ENCODE results near the gene MAGEF1.
"Not testable (repeated sequence)": the region's sequence is repeated elsewhere in the genome, so short reads cannot be mapped to it uniquely, and the experiment has no call there.

Gene MAGEF1

DNA sequence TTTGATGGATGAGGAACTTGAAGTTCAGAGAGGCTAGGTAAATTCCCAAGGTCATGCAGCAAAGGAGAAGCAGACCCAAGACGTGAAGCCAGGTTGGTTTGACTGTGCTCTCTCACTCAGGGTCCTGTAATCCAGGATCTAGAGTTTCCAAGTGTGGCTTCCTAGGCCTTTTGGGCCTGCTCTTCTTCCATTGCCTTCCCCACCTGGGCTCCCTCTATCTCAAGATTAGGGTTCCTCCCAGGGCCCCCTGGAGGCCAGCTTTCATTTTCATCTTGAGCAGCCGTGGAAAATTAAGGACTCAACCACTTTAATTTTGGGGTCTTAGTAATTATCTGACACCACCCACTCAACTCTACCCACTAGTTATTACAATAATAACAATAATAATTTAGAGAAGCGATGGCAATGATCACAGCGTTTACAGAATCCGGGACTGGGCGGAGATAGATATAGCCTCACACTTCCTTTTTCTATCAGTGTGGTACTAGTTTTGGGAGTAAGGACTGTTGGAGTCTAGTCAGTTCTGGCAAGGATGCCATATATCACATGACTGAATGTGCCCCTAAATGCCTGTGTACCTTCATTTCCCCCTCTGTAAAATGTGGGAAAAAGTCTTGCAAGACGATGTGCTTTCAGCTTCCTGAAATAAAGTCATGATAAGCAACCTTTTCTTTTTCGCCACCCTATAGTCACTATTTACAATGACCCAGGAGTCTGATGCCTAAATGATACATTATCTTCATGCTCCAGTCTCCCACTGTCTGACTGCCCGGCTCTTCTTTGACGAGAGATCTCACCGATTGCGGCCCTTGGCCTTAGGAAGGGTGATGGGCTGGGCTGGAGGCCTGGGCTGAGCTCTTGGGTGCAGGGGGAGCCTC lies 30.2 kb upstream of the MAGEF1 start:
- no peak for DNase-seq

DNA sequence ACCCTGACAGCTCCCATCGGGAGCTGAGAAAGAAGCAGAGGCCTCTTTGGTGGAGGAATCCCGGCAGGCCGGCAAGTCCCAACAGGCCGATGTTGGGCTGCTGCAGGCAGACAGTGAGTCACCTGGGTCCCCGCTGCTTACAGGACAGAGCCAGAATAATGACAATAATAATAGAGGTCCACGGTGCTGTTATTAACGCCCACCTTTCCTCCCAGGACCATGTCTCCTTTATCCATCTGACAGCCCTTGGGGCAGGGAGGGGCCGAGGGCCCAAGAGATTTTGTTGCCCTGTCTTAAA lies 29.3 kb upstream of the MAGEF1 start:
- no peak for DNase-seq

DNA sequence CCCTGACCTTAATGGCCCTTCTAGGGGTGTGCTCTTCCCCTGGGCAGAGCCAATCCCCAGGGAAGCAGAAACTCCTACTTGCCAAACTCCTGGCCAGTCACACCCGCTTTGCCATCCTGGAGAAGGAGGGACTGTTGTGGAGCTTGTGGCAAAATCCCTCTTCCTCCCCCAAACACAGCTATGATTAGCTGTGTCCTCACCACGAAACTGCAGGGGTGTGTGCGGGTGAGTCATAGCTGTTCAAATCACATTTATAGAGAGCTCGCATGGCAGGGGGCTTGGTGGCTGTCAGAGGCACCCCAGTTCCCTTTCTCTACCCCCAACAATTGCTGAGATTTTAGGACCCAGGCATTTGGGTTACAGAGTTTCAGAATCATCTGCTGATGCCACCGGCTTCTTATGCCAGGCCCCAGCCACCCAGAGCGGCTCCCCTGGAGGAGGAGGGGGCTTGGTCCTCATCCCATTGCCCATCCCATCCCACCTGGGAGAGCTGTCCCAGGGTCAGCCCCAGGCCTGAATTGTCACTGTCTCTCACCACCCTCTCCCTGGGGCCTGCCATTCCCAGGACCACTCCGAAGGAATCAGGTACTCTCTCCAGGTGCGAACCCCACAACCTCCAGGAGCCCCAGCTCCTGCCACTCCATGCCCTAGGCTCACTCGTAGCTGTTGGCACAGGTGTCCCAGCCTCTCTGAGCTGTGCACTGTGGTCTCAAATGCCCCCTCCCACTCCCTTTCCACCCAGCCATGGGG lies 28.8 kb upstream of the MAGEF1 start:
- no peak for DNase-seq

DNA sequence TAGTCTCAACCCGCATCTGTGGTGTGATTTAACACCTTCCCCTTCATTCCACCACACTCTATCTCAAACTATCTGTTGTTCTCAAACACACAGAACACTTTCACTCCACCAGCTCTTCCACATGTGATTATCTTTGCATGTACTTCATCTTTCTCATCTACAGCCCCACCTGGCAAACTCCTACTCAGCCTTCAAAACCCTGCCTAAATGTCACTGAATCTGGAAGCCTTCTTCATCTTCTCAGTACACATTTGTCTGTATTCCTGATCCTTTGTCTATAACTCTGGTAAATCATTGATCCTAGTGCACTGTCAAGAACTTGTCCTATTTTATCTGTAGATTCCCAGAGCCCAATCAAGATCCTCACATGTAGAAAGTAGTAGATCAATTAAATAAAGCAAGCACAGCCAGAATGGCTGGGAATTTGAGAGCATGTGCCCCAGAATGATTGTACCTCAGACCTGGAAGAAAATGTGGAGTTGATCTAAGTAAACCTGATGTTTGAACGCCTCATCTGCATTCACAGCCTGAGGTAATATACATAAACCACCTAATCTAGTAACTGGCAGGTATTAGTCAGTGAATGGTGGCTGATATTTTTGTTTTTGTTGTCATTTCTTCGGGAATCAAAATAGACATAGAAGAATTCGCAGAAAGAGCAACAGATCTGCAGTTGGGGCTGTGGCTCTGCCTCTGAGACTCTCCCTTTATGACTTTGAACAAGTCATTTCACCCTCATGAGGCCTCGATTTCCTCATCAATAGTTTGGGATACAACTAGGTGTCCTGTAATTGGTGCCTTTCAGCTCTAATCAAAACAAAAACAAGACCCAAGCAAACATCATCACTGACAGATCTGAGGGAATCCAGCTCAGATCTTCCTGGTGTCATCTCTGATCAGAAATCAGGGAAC lies 28.0 kb upstream of the MAGEF1 start:
- no peak for DNase-seq

DNA sequence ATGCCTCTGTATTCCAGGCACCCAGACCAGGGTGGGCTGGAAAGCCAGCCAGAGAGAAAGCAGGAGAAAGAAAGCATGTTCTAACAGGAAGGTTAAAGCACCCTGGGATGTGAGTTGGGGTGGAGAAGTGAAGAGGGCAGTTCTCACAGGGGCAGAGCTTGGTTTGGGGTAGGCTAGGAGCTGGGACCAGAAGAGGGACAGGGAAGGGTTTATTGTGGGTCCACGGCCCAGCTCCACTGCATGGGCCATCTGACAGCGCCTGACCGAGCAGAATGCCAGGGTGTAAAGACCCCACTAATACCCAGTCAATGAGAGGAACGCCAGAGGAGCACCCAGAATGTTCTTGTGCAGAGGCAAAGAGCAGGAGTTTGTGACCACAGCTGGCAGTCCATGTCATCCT lies 27.1 kb upstream of the MAGEF1 start:
- DNase-seq = no peak

DNA sequence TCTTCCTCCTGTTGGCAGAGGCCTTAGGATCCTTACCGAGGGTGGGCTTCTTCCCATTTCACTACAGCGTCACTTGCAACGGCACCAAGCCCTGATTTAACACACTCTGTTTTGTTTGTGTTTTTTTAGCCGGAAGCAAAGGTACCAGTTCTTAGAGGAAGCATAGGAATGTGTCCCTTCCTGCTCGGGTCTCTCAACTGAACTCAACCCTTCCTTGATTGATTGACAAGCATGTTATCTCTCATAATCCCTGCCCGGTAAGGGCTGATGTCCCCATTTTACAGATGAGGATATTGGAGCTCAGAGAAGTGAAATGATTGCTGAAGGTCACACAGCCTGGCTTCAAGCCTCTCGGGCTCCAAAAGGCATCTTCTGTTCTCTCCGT lies 26.6 kb upstream of the MAGEF1 start:
- no peak for DNase-seq

DNA sequence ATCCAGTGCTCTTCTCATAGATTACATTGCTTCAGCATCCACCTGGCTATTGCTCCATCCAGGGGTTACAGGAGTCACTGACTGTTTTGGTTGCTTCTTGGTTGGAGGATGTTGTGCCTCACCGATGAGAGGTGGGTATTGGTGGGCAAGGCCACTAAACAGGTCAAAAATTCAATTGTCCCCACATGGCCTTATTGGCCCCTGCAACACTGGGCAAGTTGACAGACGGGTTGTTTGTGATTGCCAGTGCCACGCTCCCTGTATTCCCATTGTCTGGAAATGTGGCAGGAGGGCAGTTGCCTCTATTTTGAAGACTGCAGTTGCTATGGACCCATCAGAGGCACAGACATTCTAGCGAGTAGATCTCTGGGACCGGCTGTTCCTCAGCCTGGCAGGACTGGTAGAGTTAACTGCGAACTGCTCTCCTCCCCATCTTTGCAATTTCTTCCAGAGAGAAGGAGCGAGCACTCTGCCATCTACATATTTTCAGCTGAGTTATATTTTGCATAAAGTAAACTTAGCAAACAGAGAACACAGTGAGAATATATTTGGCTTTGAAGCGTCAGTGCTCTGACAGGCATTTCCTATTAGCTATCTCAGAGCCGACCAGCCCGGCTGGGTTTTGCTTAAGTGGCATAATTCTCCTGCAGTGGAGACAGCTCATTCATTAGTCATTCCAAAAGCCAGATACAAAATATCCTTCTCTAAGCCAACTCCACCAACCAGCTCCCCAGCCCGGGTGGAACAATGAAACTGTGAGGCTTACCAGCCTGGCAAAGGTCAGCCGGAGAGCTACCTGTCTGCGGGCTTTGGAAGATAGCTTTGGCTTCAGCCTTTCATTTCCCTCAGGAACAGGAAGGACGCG lies 26.0 kb upstream of the MAGEF1 start:
- no peak for DNase-seq

DNA sequence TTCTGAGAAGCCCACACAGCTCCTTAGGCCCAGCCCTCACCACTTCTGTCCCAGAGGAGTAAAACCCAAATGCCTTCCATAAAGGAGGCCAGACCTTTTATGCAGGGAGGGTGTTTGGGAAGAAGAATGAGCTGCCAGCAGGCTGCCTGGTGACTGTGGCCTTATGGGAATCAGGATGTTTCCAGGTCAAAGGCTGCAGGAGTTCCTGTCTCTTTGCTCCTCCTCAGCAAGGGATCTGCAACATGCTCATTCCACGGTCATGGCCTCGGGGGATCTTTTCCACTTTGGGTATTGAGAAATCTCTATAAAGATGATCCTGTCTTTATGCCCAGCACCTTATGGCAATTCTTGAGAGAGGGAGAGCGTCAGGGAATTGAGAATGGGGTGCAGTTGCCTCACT lies 25.2 kb upstream of the MAGEF1 start:
- DNase-seq = no peak

DNA sequence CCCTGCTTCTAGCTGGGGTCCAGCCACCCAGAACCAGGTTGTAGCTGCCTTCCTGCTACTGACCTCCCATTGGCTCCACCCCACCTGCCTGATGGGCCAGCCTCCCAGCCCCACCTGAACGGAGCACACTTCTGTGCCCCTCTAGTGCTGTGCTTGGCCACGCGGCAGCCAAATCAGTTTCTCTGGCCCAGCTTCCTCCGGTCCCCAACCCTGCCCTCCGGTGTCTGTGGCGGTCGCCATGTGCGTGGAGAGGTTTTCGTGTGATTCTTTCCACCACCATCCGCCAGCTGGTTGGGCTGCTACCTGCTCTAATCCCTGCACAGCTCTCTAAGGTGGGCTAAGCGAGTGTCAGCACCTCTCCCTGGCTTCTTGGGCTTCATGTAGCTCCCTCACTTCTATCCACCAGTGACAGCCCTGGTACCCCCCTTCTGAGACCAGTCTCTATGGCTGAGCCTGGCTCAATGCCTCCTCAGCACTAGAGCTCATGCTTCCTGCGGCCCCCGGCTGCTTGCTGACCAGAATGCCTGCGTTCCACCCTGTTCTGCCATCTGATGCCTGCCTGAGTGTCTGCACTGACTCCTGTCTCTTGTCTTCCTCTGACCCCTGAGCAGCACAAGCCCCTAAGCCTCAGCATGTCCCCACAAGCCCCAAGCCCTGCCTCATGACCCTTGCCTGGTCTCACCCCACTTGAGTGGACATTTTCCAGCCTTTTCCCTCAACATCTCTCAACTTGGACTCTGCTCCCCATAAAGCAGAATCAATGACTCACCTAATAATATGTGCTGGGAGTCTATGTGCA lies 23.2 kb upstream of the MAGEF1 start:
- no peak for DNase-seq

DNA sequence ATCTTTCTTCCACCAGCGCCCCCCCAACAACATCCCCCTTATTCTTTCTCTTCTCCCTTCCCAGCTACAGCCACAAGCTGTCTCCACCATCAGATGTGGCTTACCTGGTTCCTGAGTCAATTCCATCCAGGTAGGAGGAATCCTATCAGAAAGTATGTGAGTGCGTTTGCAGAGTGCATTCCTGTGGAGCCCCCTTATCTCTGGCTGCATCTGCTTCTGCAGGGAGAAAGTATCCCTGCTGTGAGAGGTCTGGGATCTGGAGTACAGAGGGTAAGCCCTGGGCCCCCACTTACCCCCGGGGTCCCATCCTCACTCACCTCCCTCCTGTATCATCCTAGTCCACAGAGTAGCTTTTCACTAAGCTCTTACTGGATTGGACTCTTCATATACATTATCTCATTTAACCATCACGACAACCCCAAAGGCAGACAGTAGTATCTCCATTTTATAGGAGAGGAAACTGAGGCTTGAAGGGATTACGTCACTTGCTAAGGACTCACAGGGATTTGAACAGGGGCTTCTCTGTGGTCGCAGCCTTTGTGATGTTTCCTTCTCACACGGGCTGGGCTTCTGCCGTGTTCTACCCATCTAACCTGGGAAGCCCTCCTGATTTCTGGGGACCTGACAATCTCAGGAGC lies 22.2 kb upstream of the MAGEF1 start:
- DNase-seq = no peak

DNA sequence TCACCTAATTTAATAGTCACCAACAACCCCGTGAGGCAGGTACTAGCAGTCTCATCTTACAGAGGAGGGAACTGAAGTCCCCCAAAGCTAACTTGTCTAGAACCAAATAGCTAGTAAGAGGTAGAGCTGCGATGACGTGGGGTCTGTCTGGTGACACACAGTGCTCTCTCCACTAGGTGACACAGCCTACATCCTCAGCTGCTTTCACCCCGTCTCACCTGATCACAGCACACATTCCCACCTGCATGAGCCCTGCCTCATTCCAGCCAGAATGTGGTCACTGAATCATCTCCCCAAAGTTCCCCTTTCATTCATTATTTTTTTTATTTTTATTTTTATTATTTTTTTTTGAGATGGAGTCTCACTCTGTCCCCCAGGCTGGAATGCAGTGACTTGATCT lies 21.3 kb upstream of the MAGEF1 start:
- DNase-seq = no peak

DNA sequence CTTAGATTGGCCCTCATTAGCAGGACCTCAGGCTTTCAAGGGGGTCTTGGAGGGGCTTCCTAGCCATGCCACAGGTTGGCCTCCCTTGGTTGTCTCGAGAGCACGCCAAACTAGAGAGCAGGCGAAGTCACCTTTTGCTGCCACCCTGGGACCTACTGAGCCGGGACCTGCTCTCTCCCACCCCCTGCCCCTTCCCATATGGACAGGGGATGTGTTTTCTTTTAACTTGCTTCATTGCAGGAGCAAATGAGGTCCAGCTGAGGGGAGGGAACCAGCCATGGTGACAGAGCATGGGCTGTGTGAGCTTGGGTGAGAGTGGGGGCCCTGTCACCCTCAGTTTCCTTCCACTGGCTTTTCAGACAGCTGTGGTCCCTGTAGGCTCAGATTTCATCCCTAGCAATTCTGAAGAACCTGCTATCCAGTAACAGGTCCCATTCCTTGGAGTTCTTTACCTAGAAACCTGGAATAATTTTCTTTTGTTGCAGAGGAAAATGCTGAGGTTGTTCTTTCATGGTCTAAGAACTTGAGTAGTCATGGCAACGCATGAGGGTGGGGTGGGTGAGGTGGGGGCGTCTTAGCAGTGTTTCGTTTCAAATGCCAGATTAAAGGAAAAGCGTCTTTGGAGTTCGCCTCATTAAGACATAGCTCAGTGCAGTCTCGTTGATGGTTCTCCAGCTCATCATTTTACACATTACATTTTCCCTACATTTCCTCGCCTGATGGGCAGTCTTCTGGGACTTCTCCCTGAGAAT lies 20.1 kb upstream of the MAGEF1 start:
- DNase-seq = no peak

DNA sequence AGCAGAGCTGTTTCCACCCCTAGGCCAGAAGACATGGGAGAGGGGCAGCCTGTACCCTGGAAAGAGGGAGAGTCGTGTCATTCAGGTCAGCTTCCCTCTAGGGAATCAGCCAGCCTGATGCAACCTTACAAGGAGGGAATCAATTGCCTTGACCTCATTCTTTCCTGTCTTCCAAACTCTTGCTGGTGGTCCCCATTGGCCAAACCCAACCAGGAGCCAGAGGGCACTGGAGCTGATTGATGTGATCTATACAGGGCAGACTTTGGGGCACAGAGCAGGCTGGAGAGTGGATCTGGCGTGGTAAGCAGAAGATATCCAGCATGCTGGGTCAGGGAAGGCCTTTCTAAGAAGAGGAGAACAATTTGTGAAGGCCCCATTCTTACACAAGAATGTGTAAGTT lies 19.1 kb upstream of the MAGEF1 start:
- no peak for DNase-seq

DNA sequence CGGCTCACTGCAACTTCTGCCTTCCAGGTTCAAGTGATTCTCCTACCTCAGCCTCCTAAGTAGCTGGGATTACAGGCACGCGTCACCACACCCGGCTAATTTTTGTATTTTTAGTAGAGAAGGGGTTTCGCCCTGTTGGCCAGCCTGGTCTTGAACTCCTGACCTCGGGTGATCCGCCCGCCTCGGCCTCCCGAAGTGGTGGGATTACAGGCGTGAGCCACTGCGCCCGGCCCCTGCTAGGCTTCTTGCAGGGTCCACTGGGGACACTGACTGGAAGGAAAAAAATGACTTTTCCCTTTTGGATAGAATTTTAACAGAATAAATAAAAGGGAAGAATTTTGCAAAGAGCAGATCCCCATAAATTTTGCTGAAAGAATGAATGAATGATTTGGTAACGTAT lies 17.3 kb upstream of the MAGEF1 start:
- not testable (repeated sequence) for DNase-seq

DNA sequence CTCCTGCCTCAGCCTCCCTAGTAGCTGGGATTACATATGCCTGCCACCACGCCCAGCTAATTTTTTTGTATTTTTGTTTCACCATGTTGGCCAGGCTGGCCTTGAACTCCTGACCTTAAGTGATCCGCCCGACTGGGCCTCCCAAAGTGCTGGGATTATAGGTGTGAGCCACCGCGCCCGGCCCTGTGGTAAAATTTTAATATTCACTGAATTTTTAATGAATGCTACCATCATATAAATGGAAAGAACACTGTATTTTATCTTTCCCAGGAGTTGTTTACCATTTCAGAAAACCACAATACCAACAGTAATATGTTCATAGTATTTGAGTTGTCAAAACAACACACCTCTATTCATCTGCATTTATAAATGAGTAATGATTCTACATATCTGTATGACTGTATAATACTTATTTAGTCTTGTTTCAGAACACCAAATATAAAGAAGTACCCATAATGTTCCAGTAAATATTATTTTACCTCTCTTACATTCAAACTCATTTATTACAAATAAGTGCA lies 16.2 kb upstream of the MAGEF1 start:
- no peak for DNase-seq

DNA sequence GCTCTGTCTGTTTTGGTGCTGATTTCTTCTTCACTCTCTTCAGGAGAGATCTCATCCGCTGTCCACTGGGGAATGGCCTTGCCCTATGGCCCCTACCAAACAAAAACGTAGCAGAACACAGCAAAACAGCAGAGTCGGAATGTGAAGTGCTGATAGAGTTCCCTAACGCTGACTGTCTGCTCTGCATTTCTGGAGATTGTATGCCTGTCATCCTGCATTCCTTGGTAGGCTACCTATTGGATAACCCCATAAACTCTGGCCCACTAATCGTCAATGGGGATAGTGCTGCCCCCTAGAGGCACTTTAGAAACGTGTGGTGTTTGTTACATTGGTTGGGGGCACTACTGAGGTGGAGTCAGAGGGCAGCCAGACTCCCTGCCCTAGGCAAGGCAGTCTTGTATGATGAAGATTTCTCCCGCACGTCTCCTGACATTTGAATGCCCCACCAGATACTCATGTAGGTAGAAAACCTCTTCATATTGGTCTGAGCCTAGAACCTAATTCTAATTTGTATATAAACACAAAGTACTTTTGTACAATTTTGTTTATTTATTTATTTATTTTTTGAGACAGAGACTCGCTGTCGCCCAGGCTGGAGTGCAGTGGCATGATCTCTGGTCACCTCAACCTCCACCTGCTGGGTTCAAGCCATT lies 15.6 kb upstream of the MAGEF1 start:
- DNase-seq = peak; percentile 63

DNA sequence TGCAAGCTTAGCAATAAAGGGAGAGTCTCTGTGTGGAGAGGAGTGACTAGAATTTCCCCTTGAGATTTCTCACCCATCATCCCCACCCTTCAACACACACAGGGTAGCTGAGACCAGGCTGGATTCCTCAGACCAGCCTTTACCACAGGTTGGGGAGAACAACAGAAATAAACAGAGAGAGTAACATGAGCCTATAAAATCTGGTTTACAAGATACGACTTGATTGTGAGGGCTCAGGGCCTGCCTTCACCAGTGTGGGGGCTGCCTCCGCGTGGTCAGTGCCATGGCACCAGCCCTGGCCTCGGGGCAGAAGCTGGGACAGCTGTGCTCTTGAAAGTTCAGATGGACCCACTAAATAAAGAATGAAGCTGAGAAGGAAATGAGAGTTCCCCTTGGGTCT lies 14.6 kb upstream of the MAGEF1 start:
- no peak for DNase-seq

DNA sequence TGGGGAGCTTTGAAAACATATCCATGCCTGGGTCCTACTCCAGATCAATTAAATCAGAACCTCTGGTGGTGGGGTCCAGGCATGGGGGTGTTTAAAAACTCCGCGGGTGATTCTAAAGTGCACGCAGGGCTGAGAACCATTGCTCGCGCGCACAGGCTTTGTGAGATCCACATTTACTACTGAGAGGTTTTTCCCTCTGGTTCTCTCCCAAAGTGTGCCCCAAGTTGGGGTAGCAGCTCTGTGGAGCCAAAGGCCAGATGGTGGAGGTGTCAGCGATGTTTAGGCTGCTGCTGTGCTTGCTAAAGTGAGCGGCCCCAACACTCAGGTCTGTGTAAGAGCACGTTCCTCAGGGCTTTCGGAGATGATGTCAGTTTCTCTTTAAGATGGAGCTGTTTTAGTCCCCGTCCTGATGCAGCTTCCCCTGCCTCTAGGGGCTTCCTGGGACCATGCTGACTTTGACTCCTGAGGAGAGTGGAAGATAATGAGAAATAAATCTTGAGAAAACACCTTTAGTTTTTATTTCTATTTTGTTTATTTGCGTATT lies 13.4 kb upstream of the MAGEF1 start:
- no peak for DNase-seq

DNA sequence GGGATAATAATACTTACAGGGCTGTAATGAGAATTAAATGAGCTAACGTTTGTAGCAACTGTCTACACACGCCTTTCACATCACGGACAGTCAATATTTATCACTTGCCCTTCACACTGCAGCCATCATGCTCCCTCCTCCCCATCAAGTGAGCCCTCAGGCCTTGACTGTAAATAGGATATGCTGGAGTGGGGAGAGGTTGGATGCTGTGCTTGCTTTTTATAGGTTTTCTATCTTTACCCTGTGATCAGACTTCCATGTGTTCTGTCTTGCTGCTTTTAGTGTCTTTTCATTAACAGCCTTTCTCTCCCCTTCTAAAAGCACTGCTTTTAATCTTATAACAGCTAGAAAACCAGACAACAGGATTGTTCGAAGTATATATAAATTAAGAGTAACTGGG lies 12.8 kb upstream of the MAGEF1 start:
- DNase-seq = no peak
